HTR-8/SVneo (cell line): ENCODE results near the gene LRRC15.
A peak's percentile ranks its signal among the peaks of the same experiment; 100 is the strongest.

Experiments
- DNase-seq: peaks from one replicate; pipeline ENCODE4 v3.0.0; 2011; ENCODE audit warnings: low spot score, mixed read lengths; ENCODE audit not compliant: insufficient read length
- FAIRE-seq: peaks from 2 replicates; lab custom pipeline; 2011; peaks lifted over from hg19 to GRCh38; lab: Jason Lieb, UNC

LRRC15 gene

DNA sequence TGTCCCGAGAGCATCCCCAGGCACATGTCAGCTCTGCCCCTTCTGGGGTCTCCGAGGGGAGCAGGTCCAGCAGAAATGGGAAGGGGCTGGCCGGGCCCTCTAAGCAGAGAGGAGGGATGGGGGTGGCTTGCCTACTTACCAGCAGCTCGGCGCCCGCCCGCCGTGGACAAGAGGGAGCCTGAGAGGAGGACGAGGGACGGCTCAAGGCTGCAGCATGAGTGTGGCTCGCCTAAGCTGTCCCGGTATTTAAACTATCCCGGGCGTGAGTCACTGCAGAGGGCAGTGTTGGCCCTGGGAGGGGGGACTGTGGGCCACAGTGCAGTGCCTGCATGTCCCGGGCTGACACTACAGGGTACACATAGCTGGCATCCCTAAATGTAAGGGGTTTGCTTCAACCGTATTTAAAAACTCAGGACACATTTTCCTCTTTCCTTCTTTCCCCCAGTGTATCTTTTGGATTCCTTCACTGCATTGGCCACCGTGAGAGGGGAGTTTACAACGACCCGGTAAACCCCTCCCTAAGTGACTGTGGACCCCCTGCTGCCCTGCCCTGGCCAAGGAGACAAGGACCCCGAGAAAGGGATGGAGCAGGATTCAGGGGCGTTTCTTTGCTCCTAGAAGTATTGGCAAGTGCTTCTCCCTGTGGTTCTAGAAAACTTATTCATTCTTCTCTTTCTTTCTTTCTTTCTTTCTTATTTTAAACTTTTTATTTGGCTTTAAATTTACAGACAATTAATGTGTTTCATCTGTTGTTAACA is at the start of gene LRRC15:
TSS of gene LRRC15 (minus strand) at position 222 of the 758 bp plus-strand sequence. CDS start 8,700 bp downstream, outside the sequence.
- FAIRE-seq (peak; percentile 80), DNase-seq (peak; percentile 64)

DNA sequence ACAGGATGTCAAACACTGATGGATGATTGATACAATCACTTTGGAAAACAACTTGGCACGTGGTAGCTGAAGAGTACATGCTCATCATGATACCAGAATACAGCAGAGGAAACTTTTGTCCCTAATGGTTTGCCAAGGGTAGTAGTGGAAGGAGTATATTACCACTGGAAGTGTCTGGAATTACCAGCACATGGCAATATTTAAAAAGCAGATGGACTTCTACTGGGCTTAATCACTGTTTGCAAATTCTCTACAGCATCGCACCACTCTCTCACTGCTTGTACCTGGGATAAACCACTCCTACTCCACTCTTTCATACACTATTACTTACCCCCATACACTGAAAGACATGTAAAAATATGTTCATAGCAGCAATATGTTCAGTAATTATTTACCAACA is 49.1 kb upstream of the LRRC15 start:
- DNase-seq (no peak), FAIRE-seq (no peak)

DNA sequence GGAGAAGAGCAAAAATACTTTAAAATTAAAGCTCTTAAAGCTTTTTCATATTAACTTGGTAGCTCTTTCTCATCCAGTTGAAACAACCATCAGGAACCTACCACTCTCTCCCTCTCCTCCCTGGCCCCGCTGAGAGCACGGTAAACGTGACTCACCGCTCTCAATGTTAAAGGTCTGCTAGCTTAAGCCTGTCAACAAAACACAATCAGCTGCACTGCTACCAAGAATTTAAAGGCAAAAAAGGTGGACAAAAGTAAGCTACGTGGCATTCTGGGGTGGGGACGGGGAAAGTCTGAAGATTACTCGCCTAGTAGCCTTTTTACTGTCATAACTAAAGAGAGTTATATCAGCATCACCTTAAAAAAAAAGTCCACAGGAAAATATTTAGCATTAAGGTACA is 37.9 kb upstream of the LRRC15 start:
- DNase-seq (no peak), FAIRE-seq (no peak)

DNA sequence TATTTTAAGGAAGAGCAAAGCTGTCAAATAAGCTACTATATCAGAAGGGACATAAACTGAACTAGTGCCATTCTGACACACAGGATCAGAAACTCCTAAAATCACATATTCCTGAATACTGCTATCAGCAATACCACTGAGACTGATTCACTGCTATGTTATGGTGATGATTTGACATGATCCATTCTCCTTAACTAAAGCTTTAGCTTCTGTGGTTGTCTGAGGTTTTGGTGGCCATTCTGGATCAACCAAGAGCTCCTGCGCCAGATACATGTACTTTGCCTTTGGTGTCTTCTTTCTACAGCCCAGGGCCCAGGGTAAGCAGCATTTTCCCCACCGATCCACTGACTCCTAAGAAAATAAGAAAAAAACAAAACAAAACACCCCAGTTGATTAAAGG is 36.2 kb upstream of the LRRC15 start:
- no peak for DNase-seq
- FAIRE-seq = no peak

DNA sequence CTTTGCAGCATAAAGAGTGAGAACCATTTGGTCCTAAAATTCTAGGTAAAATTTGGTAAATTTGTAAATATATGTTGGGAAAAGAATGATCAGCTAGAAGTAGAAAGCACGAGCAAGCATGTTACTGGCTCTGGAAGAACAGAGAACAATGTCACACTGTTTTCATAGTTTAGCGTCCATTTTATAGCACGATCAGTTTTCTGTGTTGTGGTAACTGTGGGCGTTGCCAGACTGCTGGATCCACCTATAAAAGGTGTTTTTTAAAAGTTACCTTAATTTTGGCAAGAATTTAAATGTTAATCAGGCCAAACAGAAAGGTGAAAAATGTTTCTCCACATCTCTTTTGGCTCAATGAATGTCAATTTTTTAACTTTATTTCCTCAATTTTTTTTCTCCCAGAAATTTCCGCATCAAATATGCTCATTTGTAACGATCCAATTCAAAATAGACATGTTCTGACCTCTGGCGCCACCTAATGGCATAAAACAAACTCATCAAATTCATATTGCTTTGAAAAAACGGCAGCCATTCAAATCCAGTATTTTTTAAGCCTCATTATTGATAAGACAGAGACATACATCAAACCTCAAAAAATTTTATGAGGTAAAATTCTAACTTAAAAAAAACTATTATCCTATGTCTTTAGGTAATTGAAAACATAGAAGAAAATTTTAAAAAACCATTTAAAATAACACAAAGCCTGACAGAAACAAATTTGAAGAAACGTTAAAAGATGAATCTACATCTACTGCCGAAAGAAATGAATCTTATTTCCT is 35.0 kb upstream of the LRRC15 start:
- no peak for FAIRE-seq
- DNase-seq = peak; percentile 31

DNA sequence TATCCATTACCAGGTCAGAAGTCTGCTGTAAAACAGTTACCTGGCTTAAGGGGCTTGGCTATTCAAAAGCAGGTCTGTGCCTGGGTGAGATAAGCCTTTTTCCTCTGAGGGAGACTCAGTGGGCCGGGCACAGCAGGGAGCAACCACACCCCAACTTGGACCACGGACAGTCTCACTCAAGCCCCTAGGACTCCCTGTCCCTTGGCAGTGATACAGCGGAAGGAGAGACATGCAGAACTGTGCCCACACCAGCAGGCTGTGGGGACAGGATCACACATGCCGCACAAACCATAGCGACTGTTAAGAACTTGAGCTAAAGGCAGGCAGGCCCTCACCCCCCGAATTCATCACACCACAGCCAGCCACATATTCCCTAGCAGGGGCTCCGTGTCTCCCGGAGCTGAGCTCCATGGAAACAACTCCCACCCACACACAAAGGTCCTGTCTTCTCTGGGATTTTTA is 32.4 kb upstream of the LRRC15 start:
- no peak for DNase-seq
- FAIRE-seq = no peak

DNA sequence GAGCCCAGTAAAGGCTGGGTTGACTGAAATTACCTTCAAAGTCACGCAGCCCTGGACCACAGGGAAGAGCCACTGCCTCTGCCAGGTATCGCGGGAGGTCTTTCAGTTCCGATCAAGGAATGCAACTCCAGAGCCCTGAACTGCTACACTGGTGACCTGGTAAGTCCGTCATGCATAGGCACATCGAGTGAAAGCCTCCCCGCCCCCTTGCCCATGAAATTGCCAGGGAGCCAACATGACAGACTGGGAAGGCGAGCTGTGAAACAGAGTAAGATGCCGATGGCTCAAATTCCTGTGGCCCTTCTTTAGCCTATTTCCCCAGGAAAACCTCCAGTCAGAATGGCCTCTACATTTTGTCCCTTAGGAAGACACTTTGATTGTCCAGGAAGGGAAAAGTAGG is 31.8 kb upstream of the LRRC15 start:
- FAIRE-seq (no peak), DNase-seq (no peak)

DNA sequence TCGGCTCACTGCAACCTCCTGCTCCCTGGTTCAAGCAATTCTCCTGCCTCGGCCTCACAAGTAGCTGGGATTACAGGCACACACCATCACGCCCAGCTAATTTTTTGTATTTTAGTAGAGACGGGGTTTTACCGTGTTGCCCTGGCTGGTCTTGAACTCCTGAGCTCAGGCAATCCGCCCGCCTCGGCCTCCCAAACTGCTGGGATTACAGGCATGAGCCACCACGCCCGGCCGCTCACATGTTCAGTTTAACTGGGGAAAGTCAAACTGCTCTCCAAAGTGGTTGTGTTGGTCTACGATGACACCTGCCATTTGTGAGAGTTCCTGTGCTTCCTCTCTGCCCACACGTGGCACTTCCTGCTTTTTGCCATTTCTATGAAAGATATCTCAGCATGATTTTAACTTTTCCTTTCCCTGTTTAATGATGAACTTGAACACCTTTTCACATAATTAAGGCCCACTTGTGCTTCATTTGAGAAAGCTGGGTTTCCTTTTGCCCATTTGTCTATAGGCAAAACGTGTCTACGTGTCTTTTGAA is 30.4 kb upstream of the LRRC15 start:
- DNase-seq = no peak
- FAIRE-seq = no peak

DNA sequence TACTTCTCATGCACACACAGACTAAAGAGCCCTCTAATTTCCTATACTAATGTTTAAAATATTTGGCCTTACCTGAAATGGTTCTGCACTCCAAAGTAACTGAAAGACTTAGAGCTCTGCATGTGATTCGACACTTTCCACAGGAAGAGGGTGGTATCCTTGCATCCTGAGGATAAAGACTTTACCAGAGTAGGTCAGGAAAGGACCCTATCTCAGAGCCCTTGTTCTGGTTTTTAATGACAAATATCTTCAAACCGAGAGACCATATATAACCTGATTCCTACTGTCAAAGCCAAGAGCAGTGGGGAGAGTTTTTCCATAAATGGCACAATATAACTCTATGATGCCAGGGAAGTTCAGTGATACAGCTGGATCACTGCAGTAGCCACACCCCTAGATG is 29.6 kb upstream of the LRRC15 start, which contains the start of gene GP5:
TSS of gene GP5 (minus strand) at position 101 of the 400 bp plus-strand sequence. CDS start 984 bp downstream, outside the sequence.
- FAIRE-seq (no peak), DNase-seq (no peak)

DNA sequence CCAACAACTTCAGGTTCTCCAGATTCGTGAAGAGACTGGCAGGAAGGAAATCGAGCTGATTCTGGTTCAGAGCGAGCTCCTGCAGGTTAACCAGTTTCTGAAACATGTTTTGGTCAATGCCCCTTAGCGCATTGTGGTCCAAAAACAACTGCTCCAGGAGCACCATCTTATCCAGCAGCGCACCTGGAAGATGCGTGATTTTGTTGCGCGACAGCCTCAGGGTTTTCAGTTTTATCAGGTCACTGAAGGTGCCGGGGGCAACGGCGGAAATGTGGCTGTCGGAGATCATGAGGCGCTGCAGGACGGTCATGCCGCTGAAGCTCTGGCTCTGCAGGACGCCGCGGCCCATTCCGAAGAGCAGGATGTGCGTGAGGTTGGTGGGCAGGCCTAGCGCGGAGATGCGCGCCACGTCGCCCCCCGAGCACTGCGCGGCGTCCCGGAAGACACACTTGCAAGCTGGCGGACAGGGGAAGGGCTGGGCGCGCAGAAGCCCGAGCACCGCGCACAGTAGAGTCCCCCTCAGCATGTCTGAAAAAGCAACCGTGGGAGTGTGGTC is 28.3 kb upstream of the LRRC15 start:
- no peak for DNase-seq
- FAIRE-seq = no peak

DNA sequence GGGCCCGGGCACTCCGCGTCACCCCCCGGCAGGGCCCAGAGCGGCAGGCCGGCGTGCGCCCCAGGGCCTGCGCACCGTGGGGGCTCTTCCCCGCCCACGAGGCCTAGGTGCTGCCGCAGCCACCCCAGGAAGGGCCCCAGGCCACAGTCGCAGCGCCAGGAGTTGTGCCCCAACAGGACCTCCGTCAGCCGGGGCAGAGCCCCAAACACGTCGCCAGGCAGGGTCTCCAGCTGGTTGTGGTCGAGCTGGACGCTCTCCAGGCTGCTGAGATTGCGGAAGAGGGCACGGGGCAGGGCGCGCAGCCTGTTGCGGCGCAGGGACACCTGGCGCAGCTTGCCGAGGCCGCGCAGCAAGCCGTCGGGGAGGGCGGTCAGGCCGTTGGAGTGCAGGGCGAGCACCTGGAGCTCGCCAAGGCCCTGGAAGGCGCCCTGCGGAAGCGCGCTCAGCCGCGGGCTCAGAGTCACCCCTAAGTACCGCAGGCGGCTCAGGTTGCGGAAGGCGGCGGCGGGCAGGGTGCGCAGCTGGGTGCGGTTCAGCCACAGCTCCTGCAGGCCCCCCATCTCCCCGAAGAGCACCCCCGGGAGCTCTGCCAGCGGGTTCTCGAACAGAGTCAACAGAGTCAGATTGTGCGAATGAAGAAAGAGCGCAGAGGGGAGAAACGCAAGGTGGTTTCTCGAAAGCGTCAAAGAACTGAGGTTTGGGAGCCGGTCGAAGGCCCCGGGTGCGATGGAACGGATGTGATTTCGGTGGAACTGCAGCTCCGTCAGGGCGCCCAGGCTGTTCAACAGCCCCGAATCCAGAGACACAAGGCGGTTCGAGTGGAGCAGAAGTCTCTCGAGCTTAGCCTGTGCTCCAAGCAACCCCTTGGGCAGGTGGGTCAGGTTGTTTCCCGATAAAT is 27.6 kb upstream of the LRRC15 start:
- DNase-seq = no peak

DNA sequence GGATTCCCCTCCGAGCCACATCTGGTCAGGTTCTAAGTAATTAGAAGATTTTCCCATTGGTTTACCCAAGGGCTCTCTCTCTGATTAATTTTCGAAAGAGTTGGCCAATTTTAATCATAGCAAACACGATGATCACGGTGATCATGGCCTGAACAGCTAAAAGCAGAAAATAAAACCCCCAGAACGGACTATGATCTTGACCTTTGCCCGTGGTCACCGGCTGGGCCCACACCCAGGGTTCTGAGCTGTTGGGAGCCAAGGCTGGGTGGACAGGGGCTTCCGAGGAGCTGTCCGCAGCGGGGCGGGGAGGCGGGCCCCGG is 27.0 kb upstream of the LRRC15 start:
- DNase-seq = no peak
- FAIRE-seq = no peak

More for the DNA sequence above, 27.6 kb upstream of the LRRC15 start:
- no peak for FAIRE-seq

DNA sequence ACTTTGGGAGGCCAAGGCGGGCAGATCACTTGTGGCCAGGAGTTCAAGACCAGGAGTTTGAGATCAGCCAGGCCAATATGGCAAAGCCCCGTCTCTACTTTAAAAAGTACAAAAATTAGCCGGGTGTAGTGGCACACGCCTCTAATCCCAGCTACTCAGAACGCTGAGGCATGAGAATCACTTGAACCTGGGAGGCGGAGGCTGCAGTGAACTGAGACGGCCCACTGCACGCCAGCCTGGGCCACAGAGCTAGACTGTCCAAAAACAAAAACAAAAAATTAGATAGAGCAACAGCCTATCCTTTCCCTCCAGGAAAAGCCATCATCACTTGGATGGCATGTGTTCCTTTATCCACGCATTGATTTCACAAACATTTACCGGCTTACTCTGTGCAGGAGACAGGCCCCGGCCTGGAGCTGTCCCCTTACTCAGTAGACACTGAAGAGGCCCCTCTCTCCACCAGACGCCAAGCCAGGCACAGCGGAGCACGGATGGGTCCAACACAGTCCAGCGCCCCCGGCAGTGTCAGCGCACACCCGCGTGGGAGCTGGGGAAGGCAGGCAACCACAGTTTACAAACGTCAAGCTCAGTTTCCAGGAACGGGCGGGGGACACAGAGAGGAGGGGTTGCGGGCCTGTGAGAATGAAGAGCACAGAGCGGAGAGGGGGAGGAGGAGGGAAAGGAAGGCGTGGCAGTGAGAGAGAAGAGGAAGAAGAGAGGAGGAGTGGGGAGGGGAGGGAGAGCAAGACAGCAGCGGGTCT is 26.4 kb upstream of the LRRC15 start:
- no peak for FAIRE-seq
- no peak for DNase-seq

DNA sequence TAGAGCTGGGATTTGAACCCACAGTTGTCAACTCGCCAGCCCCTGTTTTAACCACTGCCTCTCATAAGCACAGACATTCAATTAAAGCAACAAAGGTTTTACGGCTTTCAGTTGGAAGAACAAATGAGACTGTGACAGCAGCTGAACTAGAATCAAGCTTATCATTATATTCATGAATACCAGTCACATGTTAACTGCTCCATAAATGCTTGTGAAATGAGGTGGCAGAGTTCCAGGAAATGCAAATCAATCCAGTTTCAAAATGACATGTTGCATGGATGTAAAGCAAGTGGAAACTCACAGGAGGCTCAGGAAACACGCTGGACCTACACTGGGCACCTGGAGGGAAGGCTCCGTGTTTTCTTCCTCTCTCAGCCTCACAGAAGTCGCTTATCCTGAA is 25.7 kb upstream of the LRRC15 start:
- DNase-seq = no peak
- FAIRE-seq = no peak

DNA sequence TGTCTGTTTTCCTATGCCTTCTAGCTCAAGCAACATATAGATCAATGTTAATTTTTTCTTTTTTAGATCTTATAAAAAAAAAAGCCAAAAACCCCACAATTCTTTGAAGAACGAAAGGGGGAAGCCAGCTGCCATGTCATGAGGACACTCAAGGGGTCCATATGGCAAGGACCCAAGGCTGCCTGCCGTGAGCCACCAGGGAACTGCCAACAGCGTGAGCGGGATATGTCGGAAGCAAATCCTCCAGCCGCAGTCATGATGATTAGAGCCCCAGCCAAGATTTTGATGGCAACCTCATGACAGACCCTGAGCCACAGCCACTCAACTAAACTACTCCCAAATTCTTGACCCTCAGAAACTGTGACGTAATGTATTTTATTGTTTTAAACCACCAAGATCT is 23.0 kb upstream of the LRRC15 start:
- no peak for FAIRE-seq
- DNase-seq = no peak

DNA sequence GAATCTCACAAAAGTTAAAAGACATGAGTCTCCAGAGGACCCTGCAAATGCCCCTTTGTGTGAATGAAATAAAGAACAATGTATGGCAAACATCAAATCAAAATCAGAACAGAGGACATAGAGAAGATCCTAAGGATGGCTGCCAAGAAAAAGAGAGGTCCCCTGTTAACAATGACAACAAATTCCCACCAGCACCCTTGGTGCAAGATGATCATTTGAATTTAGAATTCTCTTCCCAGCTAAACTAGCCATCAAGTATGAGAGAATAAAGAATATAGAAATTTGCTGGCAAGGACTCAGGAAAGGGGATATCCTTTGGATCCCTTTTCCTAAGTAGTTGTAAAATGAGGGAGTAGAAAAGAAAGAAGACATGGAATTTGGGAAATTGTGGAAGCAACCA is 21.3 kb upstream of the LRRC15 start:
- FAIRE-seq = no peak

DNA sequence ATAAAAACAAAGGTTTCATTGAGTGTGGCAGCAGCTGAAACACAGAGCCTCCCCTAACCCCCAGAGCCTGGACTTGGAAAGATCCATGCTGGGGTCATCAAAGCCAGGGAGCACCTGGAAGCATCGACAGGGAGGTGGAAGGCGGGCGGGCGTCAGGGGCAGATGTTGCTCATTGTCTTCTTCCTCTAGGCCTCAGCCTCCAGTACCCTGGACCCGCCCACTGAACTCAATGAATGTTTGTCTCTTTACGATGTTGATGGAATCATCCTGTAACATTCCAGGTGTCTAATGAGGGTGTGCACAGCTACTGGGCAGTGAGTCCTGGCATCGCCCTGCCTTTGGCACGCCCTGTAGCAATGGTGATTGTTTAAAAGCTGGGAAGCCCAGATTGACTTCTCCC is 19.7 kb upstream of the LRRC15 start:
- DNase-seq = no peak
- FAIRE-seq = no peak

More for the DNA sequence above, 21.3 kb upstream of the LRRC15 start:
- DNase-seq = no peak

DNA sequence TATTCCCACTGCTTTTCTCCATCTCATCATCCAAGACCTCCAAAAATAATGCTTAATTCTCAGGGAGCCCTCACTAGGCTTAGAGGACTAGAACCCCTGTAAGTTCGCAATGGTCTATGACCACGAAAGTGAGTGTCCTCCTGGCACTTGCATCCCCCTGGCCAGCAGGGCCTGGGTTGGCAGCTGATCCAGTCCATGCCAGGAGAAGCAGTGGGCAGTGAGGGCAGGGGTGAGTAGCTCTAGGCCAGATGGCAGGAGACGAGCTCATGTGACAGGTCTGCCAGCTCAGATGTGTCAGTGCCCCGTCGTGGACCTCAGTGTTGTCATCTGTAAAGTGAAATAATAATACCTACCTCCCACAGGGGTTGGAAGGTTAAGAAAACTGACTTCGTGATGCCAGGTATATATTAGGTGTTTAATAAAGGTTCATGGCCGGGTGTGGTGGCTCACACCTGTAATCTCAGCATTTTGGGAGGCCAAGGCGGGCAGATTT is 18.4 kb upstream of the LRRC15 start:
- DNase-seq (no peak), FAIRE-seq (no peak)

DNA sequence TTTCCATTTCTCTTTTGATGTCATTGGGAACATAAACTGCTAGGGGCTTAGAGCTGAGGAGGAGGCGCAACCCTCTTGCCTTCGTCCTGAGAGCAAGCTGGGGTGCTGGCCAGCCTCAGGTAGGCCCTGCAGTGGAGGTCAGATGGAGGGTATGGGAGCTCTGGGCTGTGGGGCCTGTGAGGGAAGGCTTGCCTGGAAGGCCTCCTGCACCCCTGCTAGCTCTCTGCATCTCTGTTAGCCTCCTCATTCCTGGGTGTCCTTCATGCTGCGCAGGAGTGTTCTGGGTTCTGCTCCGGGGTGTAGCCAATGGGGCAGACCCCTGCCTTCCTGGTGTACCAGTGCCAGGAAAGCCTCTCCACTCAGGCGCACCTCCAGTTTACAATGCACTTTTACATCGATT is 17.7 kb upstream of the LRRC15 start:
- DNase-seq = no peak
- no peak for FAIRE-seq
